Tibial nerve (tissue), 3 donors: ENCODE measurements around the gene GRIN2B.

Source experiments
- CTCF ChIP-seq, 5 experiments: fragments of 200-600 bp in 3 of 5; fragments of 450-650 bp in 2 of 5; sonication (generic) in 3 of 5; IDR thresholded peaks; one replicate each; pipeline ENCODE4 v1.5.1; 2016 to 2019; ENCODE audit warnings: antibody characterized with exemption in 5 of 5, mild to moderate bottlenecking in 3 of 5, moderate library complexity in 2 of 5
- POLR2A ChIP-seq, 2 donors: fragments of 450-650 bp; IDR thresholded peaks; one replicate each; pipeline ENCODE4 v1.6.1; 2017; ENCODE audit warnings: antibody characterized with exemption in 2 of 2, mild to moderate bottlenecking in 2 of 2, moderate library complexity in 2 of 2

DNA sequence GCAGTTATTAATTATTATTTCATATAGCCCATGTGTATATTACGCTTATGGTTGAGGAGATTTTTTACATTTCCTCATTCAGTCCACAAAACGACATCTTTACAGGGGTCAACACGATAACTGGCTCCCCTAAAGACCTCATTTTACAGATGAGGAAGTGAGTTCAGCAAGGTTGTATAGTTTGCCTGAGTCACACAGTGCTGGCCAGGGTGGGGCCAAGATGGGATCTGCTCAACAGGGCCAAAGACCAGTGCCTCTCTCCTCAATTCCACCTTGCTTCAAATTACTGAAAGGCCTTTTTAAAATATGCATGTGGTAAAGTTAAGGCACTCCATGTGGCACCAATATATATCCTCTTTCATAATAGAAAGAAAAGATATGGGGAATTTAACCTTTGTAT is 13.1 kb downstream of the GRIN2B start:
- no peak for TF ChIP-seq CTCF (IDR thresholded peaks at IDR 0.05)
- TF ChIP-seq POLR2A (IDR thresholded peaks at IDR 0.05), result no peak
